ENCODE results near the gene ZNF485. TPM values are rescaled to one million over a fixed set of nuclear protein-coding genes. Genes with fewer than 3 reads are reported as not detected.

The ZNF485 gene
- total RNA-seq, 1 experiment from 2014 or later: 7.2 TPM

- Histone ChIP-seq H3K9me3 (ENCODE audit: low read depth, low read length, poor library complexity, severe bottlenecking) (no peaks in the 10 kb centered on the region), H3K36me3 (ENCODE audit: insufficient read depth, low read length, poor library complexity, severe bottlenecking) (peaks cover 3% of the 10 kb centered on the region), H3K4me3 (ENCODE audit: low read depth, low read length, poor library complexity, severe bottlenecking) (peak overlapping the region; percentile 82), H3K27me3 (replicated peaks; ENCODE audit: insufficient read depth, low read depth, low read length, poor library complexity) (no peaks in the 10 kb centered on the region), H3K27ac (ENCODE audit: low read depth, low read length, poor library complexity, severe bottlenecking) (no peak overlapping the region), H3K4me1 (ENCODE audit: insufficient read depth, low read length, poor library complexity, severe bottlenecking) (peaks cover 7% of the 10 kb centered on the region)
- DNase-seq (ENCODE audit: low spot score): no peak
- no TSS peak for BruUV-seq (replicated peaks)
- TF ChIP-seq CTCF (conservative IDR thresholded peaks at IDR 0.05; ENCODE audit: low read depth, low read length): no peak
- no peak for TF ChIP-seq EZH2 (IDR thresholded peaks at IDR 0.05; ENCODE audit: borderline replicate concordance, low read depth, low read length, poor library complexity, severe bottlenecking)
- ChIA-PET CTCF (no interaction called here), POLR2A (ENCODE audit: low non-redundant PET) (no interaction called here)
- intact Hi-C loops (cut with micrococcal nuclease; ENCODE audit: unreplicated experiment): loop anchor here (2.0 kb wide), 1 partner anchor 31 kb away; the partner anchor contains the start of gene ZNF239
Observed at GRCh38 chr10:43605850-43606322, 352 bp upstream of the ZNF485 start.

GRCh38 chr10:43607199-43607573, 948 bp downstream of the ZNF485 start:
- peak overlapping the region; percentile 82 for H3K4me3 ChIP-seq (ENCODE audit: low read depth, low read length, poor library complexity, severe bottlenecking)
- peaks cover 4% of the 10 kb centered on the region for H3K9me3 ChIP-seq (ENCODE audit: low read depth, low read length, poor library complexity, severe bottlenecking)
- peaks cover 7% of the 10 kb centered on the region for H3K4me1 ChIP-seq (ENCODE audit: insufficient read depth, low read length, poor library complexity, severe bottlenecking)
- H3K27me3 ChIP-seq (replicated peaks; ENCODE audit: insufficient read depth, low read depth, low read length, poor library complexity): no peaks in the 10 kb centered on the region
- peaks cover 4% of the 10 kb centered on the region for H3K36me3 ChIP-seq (ENCODE audit: insufficient read depth, low read length, poor library complexity, severe bottlenecking)
- ChIA-PET CTCF (no interaction called here), POLR2A (ENCODE audit: low non-redundant PET) (no interaction called here)
- no peak for DNase-seq (ENCODE audit: low spot score)
- no peak overlapping the region for H3K27ac ChIP-seq (ENCODE audit: low read depth, low read length, poor library complexity, severe bottlenecking)
- intact Hi-C loops (cut with micrococcal nuclease; ENCODE audit: unreplicated experiment): loop anchor here (2.0 kb wide), 1 partner anchor 32 kb away; the partner anchor contains the start of gene ZNF239
- BruUV-seq (replicated peaks): no TSS peak
- TF ChIP-seq EZH2 (IDR thresholded peaks at IDR 0.05; ENCODE audit: borderline replicate concordance, low read depth, low read length, poor library complexity, severe bottlenecking) (no peak), CTCF (conservative IDR thresholded peaks at IDR 0.05; ENCODE audit: low read depth, low read length) (no peak)

- Histone ChIP-seq H3K27ac (ENCODE audit: low read depth, low read length, poor library complexity, severe bottlenecking) (no peak overlapping the region), H3K36me3 (ENCODE audit: insufficient read depth, low read length, poor library complexity, severe bottlenecking) (peaks cover 11% of the 10 kb centered on the region), H3K27me3 (replicated peaks; ENCODE audit: insufficient read depth, low read depth, low read length, poor library complexity) (no peaks in the 10 kb centered on the region), H3K4me3 (ENCODE audit: low read depth, low read length, poor library complexity, severe bottlenecking) (no peak overlapping the region), H3K9me3 (ENCODE audit: low read depth, low read length, poor library complexity, severe bottlenecking) (peaks cover 17% of the 10 kb centered on the region), H3K4me1 (ENCODE audit: insufficient read depth, low read length, poor library complexity, severe bottlenecking) (peaks cover 7% of the 10 kb centered on the region)
- ChIA-PET CTCF (no interaction called here), POLR2A (ENCODE audit: low non-redundant PET) (no interaction called here)
- no peak for DNase-seq (ENCODE audit: low spot score)
- no TSS peak for BruUV-seq (replicated peaks)
- intact Hi-C loops (cut with micrococcal nuclease; ENCODE audit: unreplicated experiment): no loop called here
- TF ChIP-seq CTCF (conservative IDR thresholded peaks at IDR 0.05; ENCODE audit: low read depth, low read length) (no peak), EZH2 (IDR thresholded peaks at IDR 0.05; ENCODE audit: borderline replicate concordance, low read depth, low read length, poor library complexity, severe bottlenecking) (no peak)
Observed at GRCh38 chr10:43610636-43611035, 4.4 kb downstream of the ZNF485 start.

All from A673 (cell line).